H9 (cell line): ENCODE data around the gene MMP14. TPM values are rescaled to one million over a fixed set of nuclear protein-coding genes. Genes with fewer than 3 reads are reported as not detected.

Source experiments
- DNase-seq: peaks from one replicate; pipeline ENCODE4 v3.0.0-alpha.2; 2017
- H2AFZ ChIP-seq: one replicate; pipeline ENCODE4 v1.6.1; 2013; ENCODE audit warnings: mild to moderate bottlenecking, low read length, control low read depth, moderate library complexity
- H2AK5ac ChIP-seq: 2 replicates; pipeline ENCODE4 v1.6.1; 2013; ENCODE audit warnings: low read length, control low read depth, mixed read lengths; ENCODE audit not compliant: insufficient read length
- H2BK120ac ChIP-seq: one replicate; pipeline ENCODE4 v1.6.1; 2013; ENCODE audit warnings: low read depth, mild to moderate bottlenecking, low read length, control low read depth, inconsistent platforms; ENCODE audit not compliant: poor library complexity, severe bottlenecking
- H2BK12ac ChIP-seq: 2 replicates; pipeline ENCODE4 v1.6.1; 2013; ENCODE audit warnings: low read length, control low read depth, mixed read lengths, low read depth; ENCODE audit not compliant: insufficient read length
- H2BK15ac ChIP-seq: 2 replicates; pipeline ENCODE4 v1.6.1; 2013; ENCODE audit warnings: low read depth, low read length, control low read depth
- H2BK20ac ChIP-seq: one replicate; pipeline ENCODE4 v1.6.1; 2013; ENCODE audit warnings: low read depth, mild to moderate bottlenecking, low read length, control low read depth, inconsistent platforms; ENCODE audit not compliant: poor library complexity, severe bottlenecking
- H2BK5ac ChIP-seq: 2 replicates; pipeline ENCODE4 v1.6.1; 2013; ENCODE audit warnings: low read length, control low read depth, mixed read lengths; ENCODE audit not compliant: insufficient read length
- H3K14ac ChIP-seq: 2 replicates; pipeline ENCODE4 v1.6.1; 2013; ENCODE audit warnings: low read length, control low read depth; ENCODE audit not compliant: insufficient read depth
- H3K18ac ChIP-seq: 2 replicates; pipeline ENCODE4 v1.6.1; 2013; ENCODE audit warnings: low read depth, mild to moderate bottlenecking, mixed read lengths, low read length, control low read depth; ENCODE audit not compliant: insufficient read length
- H3K23ac ChIP-seq: 2 replicates; pipeline ENCODE4 v1.6.1; 2013; ENCODE audit warnings: low read length, control low read depth, mixed read lengths, low read depth; ENCODE audit not compliant: insufficient read length
- H3K23me2 ChIP-seq: 2 replicates; pipeline ENCODE4 v1.6.1; 2013; ENCODE audit warnings: low read depth, mild to moderate bottlenecking, mixed read lengths, low read length, control low read depth; ENCODE audit not compliant: insufficient read length, poor library complexity, severe bottlenecking
- H3K27ac ChIP-seq: 2 replicates; pipeline ENCODE4 v1.5.1; 2013; ENCODE audit warnings: low read length, control low read depth, mixed read lengths, low read depth; ENCODE audit not compliant: insufficient read length
- H3K27me3 ChIP-seq: 2 replicates; pipeline ENCODE4 v1.6.1; 2013; ENCODE audit warnings: low read length, control low read depth, inconsistent platforms; ENCODE audit not compliant: insufficient read depth
- H3K4ac ChIP-seq: 2 replicates; pipeline ENCODE4 v1.6.1; 2013; ENCODE audit warnings: low read depth, mild to moderate bottlenecking, control low read depth, inconsistent platforms, low read length, moderate library complexity
- H3K4me1 ChIP-seq: 2 replicates; pipeline ENCODE4 v1.6.1; 2013; ENCODE audit warnings: low read length, control low read depth, inconsistent platforms; ENCODE audit not compliant: insufficient read depth
- H3K4me2 ChIP-seq: 2 replicates; pipeline ENCODE4 v1.6.1; 2013; ENCODE audit warnings: low read length, control low read depth, mixed read lengths; ENCODE audit not compliant: insufficient read length, insufficient read depth
- H3K56ac ChIP-seq: 2 replicates; pipeline ENCODE4 v1.6.1; 2013; ENCODE audit warnings: low read depth, mild to moderate bottlenecking, mixed read lengths, low read length, control low read depth; ENCODE audit not compliant: insufficient read length
- H3K79me1 ChIP-seq: 2 replicates; pipeline ENCODE4 v1.6.1; 2013; ENCODE audit warnings: low read depth, mild to moderate bottlenecking, moderate library complexity, low read length, control low read depth, inconsistent platforms; ENCODE audit not compliant: insufficient read depth, poor library complexity, severe bottlenecking
- H3K79me2 ChIP-seq: 2 replicates; pipeline ENCODE4 v1.6.1; 2013; ENCODE audit warnings: low read length, control low read depth, inconsistent platforms; ENCODE audit not compliant: insufficient read depth
- H3K9ac ChIP-seq: 2 replicates; pipeline ENCODE4 v1.6.1; 2013; ENCODE audit warnings: low read length, control low read depth, mixed read lengths; ENCODE audit not compliant: insufficient read length; ENCODE audit errors: extremely low read depth
- H3K9me3 ChIP-seq: one replicate; pipeline ENCODE4 v1.6.1; 2013; ENCODE audit warnings: low read depth, low read length, inconsistent platforms; ENCODE audit not compliant: control insufficient read depth
- H3T11ph ChIP-seq: one replicate; pipeline ENCODE4 v1.6.1; 2013; ENCODE audit warnings: mild to moderate bottlenecking, low read length, control low read depth, inconsistent platforms
- H4K20me1 ChIP-seq: one replicate; pipeline ENCODE4 v1.6.1; 2013; ENCODE audit not compliant: control insufficient read depth, insufficient read length, insufficient read depth
- H4K5ac ChIP-seq: 2 replicates; pipeline ENCODE4 v1.6.1; 2013; ENCODE audit warnings: low read depth, mild to moderate bottlenecking, mixed read lengths, low read length, control low read depth; ENCODE audit not compliant: insufficient read length
- H4K8ac ChIP-seq: replicated peaks from 2 replicates; pipeline ENCODE4 v1.6.1; 2013; ENCODE audit warnings: low read length, control low read depth, mixed read lengths, low read depth; ENCODE audit not compliant: insufficient read length
- H4K91ac ChIP-seq: 2 replicates; pipeline ENCODE4 v1.6.1; 2013; ENCODE audit warnings: low read depth, mild to moderate bottlenecking, moderate library complexity, mixed read lengths, low read length, control low read depth; ENCODE audit not compliant: insufficient read length
- H3K27ac Mint-ChIP-seq, 3 experiments: 2 replicates in 2 of 3; 3 replicates in 1 of 3; pipeline ENCODE4 v1.8.0; 2020 to 2021; ENCODE audit warnings: mixed read lengths in 3 of 3, mild to moderate bottlenecking in 1 of 3, moderate library complexity in 1 of 3
- H3K27me3 Mint-ChIP-seq: 2 replicates; pipeline ENCODE4 v1.8.0; 2021; ENCODE audit warnings: low read depth, mild to moderate bottlenecking, moderate library complexity, mixed read lengths
- H3K36me3 Mint-ChIP-seq, 3 experiments: 2 replicates in 2 of 3; 3 replicates in 1 of 3; pipeline ENCODE4 v1.8.0; 2020 to 2021; ENCODE audit warnings: low read depth in 3 of 3, mixed read lengths in 3 of 3; ENCODE audit not compliant: insufficient read depth in 1 of 3
- H3K4me1 Mint-ChIP-seq, 2 experiments: 2 replicates each; pipeline ENCODE4 v1.8.0; 2020; ENCODE audit warnings: mixed read lengths in 2 of 2
- H3K4me3 Mint-ChIP-seq, 2 experiments: 2 replicates in 1 of 2; 3 replicates in 1 of 2; pipeline ENCODE4 v1.8.0; 2020 to 2021; ENCODE audit warnings: mild to moderate bottlenecking in 2 of 2, mixed read lengths in 2 of 2, moderate library complexity in 1 of 2
- H3K9me3 Mint-ChIP-seq, 2 experiments: 2 replicates in 1 of 2; 3 replicates in 1 of 2; pipeline ENCODE4 v1.8.0; 2020; ENCODE audit warnings: mild to moderate bottlenecking in 2 of 2, mixed read lengths in 2 of 2, moderate library complexity in 1 of 2
- WGBS: extraction: QIAGEN DNeasy Blood & Tissue Kit; methylation state at CpG from one replicate; pipeline ENCODE4 v1.1.7; 2013; ENCODE audit warnings: missing lambda C conversion rate, low lambda C conversion rate, mixed read lengths; ENCODE audit not compliant: insufficient read length; ENCODE audit errors: extremely low coverage; 5-methylcytosine and 5-hydroxymethylcytosine counted together
- total RNA-seq: library from RNA; stranded (reverse); gene quantifications from 2 replicates; pipeline ENCODE4 v1.2.1, GENCODE V29; 2021
- TF ChIP-seq, protein P1 (sequence below): fragments of 200-600 bp; sonication (generic); conservative IDR thresholded peaks from 3 replicates; pipeline ENCODE4 v1.8.0; 2021; ENCODE audit warnings: antibody characterized with exemption, mild to moderate bottlenecking

MMP14 gene
- total RNA-seq, 1 experiment from 2014 or later = 56.5 TPM

DNA sequence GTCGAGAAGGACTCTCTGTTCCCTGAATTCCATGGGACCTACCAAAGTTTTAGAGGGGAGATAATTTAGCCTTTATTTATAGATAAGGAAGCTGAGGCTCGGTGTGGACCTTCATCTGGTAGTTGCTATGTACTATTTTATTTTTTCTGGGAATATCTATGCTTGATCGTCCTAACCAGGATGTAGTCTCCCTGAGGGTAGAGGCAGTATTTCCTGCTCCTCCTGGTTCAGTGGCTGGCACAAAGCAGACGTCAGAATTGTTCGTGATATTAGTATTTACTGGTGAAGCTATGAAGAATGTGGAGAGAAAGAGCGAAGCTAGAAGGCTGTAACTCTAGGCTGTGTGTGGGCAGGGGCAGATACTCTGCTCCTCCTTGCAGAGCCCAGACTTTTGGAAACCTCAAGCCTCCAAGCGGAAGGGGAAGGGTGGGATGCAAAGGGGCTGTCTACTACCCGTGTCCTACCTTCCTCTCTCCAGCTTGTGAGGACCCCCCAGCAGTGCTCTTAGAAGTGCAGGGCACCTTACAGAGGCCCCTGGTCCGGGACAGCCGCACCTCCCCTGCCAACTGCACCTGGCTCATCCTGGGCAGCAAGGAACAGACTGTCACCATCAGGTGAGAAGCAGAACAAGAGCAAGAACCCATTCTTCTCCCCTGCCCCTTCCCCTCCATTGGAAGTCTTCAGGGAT lies 36.6 kb downstream of the MMP14 start:
- H3K14ac ChIP-seq = no peak overlapping the region
- H2BK12ac ChIP-seq = no peak overlapping the region
- Mint-ChIP-seq H3K9me3 (no peaks in the 10 kb centered on the region), H3K4me3 (peak overlapping the region; percentile 77 to 92), H3K27ac (peak overlapping the region in 2 of 3 experiments; percentile 71 to 90; a peak in 3 of 7 replicates), H3K36me3 (peaks cover 0 to 16% (median 5%) of the 10 kb centered on the region in 3 experiments), H3K4me1 (peaks cover 14 to 17% of the 10 kb centered on the region in 2 experiments), H3K27me3 (no peaks in the 10 kb centered on the region)
- H3K27me3 ChIP-seq = no peaks in the 10 kb centered on the region
- no peak overlapping the region for H3K18ac ChIP-seq
- H3K9ac ChIP-seq = no peak overlapping the region
- no peak overlapping the region for H3K23ac ChIP-seq
- H3T11ph ChIP-seq = no peak overlapping the region
- no peaks in the 10 kb centered on the region for H3K23me2 ChIP-seq
- no peak overlapping the region for H3K56ac ChIP-seq
- H3K4me1 ChIP-seq = peaks cover 4% of the 10 kb centered on the region; the same call in 1 of the 2 replicates
- TF ChIP-seq, protein P1, sequence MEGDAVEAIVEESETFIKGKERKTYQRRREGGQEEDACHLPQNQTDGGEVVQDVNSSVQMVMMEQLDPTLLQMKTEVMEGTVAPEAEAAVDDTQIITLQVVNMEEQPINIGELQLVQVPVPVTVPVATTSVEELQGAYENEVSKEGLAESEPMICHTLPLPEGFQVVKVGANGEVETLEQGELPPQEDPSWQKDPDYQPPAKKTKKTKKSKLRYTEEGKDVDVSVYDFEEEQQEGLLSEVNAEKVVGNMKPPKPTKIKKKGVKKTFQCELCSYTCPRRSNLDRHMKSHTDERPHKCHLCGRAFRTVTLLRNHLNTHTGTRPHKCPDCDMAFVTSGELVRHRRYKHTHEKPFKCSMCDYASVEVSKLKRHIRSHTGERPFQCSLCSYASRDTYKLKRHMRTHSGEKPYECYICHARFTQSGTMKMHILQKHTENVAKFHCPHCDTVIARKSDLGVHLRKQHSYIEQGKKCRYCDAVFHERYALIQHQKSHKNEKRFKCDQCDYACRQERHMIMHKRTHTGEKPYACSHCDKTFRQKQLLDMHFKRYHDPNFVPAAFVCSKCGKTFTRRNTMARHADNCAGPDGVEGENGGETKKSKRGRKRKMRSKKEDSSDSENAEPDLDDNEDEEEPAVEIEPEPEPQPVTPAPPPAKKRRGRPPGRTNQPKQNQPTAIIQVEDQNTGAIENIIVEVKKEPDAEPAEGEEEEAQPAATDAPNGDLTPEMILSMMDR = no peak; the same call in 2 of the 3 replicates
- H4K5ac ChIP-seq = no peak overlapping the region
- DNase-seq = no peak
- WGBS = no CpG with 5 or more reads among the region's 10 CpGs
- H4K91ac ChIP-seq = no peak overlapping the region
- no peak overlapping the region for H2BK15ac ChIP-seq
- H3K79me2 ChIP-seq = no peaks in the 10 kb centered on the region
- H3K27ac ChIP-seq = no peak overlapping the region
- no peak overlapping the region for H2BK120ac ChIP-seq
- H2AK5ac ChIP-seq = no peak overlapping the region
- no peak overlapping the region for H2BK20ac ChIP-seq
- no peak overlapping the region for H3K4ac ChIP-seq
- no peak overlapping the region for H2AFZ ChIP-seq
- no peaks in the 10 kb centered on the region for H3K79me1 ChIP-seq
- no peak overlapping the region for H2BK5ac ChIP-seq
- no peak overlapping the region for H4K8ac ChIP-seq
- peak overlapping the region; percentile 35 for H3K4me2 ChIP-seq
- H4K20me1 ChIP-seq = no peaks in the 10 kb centered on the region
- no peaks in the 10 kb centered on the region for H3K9me3 ChIP-seq
